SK-N-SH (cell line): Measurements from ENCODE around the gene LSM5.

Experiments used
- CTCF ChIP-seq: fragments of 200-600 bp; sonication (generic); IDR thresholded peaks from 2 replicates; pipeline ENCODE4 v1.6.1; 2017; ENCODE audit warnings: antibody characterized with exemption, mild to moderate bottlenecking, moderate library complexity
- EP300 ChIP-seq, 2 experiments: IDR thresholded peaks; 2 replicates each; pipeline versions ENCODE4 v1.4.0 to v1.6.1; 2012; ENCODE audit warnings: borderline replicate concordance in 1 of 2, low read depth in 1 of 2, low read length in 1 of 2
- EZH2phosphoT487 ChIP-seq: fragments of 200-600 bp; sonication (generic); IDR thresholded peaks from 2 replicates; pipeline ENCODE4 v1.6.1; 2017; ENCODE audit warnings: low read depth, mixed run types, mild to moderate bottlenecking, antibody characterized with exemption, moderate library complexity, borderline replicate concordance
- GABPA ChIP-seq: IDR thresholded peaks from 2 replicates; pipeline ENCODE4 v1.4.0; 2012; ENCODE audit warnings: low read depth, mild to moderate bottlenecking
- USF1 ChIP-seq: IDR thresholded peaks from 2 replicates; pipeline ENCODE4 v1.4.0; 2012; ENCODE audit warnings: low read depth, borderline replicate concordance

- TF ChIP-seq EP300 (IDR thresholded peaks at IDR 0.05; ENCODE audit: borderline replicate concordance in 1 of 2, low read depth in 1 of 2, low read length in 1 of 2) (no peak), CTCF (no peak), USF1 (no peak), GABPA (no peak), EZH2phosphoT487 (no peak)
These were observed 43.3 kb upstream of the LSM5 start for GRCh38 chr7:32533276-32534029.
